Fibroblast of villous mesenchyme (primary cell): ENCODE results near the gene RALGAPA1. TPM values are rescaled to one million over a fixed set of nuclear protein-coding genes. Genes with fewer than 3 reads are reported as not detected.
"Not testable (repeated sequence)": the region's sequence is repeated elsewhere in the genome, so short reads cannot be mapped to it uniquely, and the experiment has no call there.

Source experiments
- DNase-seq: peaks from one replicate; pipeline ENCODE4 v3.0.0-alpha.2; 2010; ENCODE audit warnings: low read depth
- H3K4me3 ChIP-seq: 2 replicates; pipeline ENCODE4 v1.5.1; 2011; ENCODE audit warnings: low read depth, mild to moderate bottlenecking, low read length
- total RNA-seq: library from RNA; depleted of rRNA; stranded (reverse); fragments of >200 nt; gene quantifications from 2 replicates; pipeline ENCODE4 v1.2.3, GENCODE V29; 2012
- TF ChIP-seq, protein P1 (sequence below): IDR thresholded peaks from 2 replicates; pipeline ENCODE4 v1.5.1; 2012; ENCODE audit warnings: low read depth, mild to moderate bottlenecking, low read length; ENCODE audit not compliant: insufficient read depth

RALGAPA1 gene
- total RNA-seq, 1 donor, result 57.9 TPM

DNA sequence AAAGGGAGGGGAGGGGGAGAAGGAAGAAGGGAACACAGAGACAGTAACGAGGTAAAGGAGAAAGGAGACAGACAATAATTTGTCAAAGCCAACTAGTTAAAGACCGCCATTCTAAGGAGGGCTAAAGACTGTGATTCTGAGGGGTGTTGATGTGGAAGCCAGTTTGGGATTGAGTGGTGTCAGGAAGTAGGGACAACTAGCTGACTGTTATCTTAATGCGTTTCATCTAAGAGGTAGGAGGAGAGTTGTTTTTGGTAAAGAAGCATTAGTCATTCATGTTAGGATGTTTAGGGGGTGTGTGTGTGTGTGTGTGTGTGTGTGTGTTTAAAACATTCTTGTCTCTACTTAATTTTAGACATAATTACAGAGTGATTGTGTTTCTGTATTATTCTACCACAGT, 180.1 kb downstream of the RALGAPA1 start:
- TF ChIP-seq, protein P1, sequence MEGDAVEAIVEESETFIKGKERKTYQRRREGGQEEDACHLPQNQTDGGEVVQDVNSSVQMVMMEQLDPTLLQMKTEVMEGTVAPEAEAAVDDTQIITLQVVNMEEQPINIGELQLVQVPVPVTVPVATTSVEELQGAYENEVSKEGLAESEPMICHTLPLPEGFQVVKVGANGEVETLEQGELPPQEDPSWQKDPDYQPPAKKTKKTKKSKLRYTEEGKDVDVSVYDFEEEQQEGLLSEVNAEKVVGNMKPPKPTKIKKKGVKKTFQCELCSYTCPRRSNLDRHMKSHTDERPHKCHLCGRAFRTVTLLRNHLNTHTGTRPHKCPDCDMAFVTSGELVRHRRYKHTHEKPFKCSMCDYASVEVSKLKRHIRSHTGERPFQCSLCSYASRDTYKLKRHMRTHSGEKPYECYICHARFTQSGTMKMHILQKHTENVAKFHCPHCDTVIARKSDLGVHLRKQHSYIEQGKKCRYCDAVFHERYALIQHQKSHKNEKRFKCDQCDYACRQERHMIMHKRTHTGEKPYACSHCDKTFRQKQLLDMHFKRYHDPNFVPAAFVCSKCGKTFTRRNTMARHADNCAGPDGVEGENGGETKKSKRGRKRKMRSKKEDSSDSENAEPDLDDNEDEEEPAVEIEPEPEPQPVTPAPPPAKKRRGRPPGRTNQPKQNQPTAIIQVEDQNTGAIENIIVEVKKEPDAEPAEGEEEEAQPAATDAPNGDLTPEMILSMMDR, result no peak
- no peak overlapping the region for H3K4me3 ChIP-seq
- DNase-seq, result peak; percentile 23

DNA sequence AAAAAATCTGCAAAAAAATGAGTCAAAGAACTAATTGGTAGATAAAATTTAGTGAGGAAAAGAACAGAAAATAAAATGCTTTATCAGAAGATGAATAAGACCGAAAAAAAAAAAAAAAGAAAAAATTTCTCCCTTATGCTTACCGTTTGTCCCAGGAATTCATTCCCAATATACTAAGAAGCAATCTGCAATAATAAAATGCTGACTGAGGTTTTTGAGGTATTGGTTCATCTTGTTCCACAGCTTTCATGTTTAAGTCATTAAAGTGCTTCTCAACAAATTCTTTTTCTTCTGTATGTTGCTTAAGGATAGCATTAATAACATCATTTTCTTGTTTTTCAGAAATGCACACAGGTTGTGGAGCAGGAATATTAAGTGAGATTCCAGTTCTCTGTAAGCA, 182.1 kb downstream of the RALGAPA1 start:
- not testable (repeated sequence) for DNase-seq, H3K4me3 ChIP-seq

DNA sequence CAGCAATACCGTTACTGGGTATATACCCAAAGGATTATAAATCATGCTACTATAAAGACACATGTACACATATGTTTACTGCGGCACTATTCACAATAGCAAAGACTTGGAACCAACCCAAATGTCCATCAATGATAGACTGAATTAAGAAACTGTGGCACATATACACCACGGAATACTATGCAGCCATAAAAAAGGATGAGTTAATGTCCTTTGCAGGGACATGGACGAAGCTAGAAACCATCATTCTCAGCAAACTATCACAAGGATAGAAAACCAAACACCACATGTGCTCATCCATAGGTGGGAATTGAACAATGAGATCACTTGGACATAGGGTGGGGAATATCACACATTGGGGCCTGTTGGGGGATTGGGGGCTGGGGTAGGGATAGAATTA, 187.1 kb downstream of the RALGAPA1 start:
- DNase-seq, result not testable (repeated sequence)

DNA sequence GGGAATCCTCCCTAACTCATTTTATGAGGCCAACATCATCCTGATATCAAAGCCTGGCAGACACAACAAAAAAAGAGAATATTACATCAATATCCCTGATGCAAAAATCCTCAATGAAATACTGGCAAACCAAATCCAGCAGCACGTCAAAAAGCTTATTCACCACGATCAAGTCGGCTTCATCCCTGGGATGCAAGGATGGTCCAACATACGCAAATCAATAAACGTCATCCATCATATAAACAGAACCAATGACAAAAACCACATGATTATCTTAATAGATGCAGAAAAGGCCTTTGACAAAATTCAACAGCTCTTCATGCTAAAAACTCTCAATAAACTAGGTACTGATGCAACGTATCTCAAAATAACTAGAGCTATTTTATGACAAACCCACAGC, 189.1 kb downstream of the RALGAPA1 start:
- DNase-seq, H3K4me3 ChIP-seq: not testable (repeated sequence)

More for the DNA sequence above, 187.1 kb downstream of the RALGAPA1 start:
- not testable (repeated sequence) for H3K4me3 ChIP-seq

DNA sequence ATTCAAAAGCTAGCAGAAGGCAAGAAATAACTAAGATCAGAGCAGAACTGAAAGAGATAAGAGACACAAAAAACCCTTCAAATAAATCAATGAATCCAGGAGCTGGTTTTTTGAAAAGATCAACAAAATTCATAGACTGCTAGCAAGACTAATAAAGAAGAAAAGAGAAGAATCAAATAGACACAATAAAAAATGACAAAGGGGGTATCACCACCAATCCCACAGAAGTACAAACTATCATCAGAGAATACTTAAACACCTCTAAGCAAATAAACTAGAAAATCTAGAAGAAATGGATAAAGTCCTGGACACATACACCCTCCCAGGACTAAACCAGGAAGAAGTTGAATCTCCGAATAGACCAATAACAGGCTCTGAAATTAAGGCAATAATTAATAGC, 189.6 kb downstream of the RALGAPA1 start:
- not testable (repeated sequence) for H3K4me3 ChIP-seq, DNase-seq

DNA sequence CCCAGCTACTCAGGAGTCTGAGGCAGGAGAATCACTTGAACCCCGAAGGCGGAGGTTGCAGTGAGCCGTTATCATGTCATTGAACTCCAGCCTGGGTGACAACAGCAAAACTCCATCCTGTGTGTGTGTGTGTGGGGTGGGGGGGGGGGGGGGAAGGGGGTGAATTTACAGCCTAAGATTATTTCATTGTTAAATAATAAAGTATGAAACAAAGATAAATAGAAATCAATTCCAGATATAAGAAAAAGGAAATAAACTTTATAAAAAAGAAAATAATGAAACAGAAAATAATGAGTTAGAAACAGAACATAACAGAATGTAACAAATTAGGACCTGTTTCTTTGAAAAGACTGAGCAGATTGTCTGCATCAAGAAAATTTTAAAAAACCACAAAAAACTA, 191.6 kb downstream of the RALGAPA1 start:
- no peak for DNase-seq
- H3K4me3 ChIP-seq, result no peak overlapping the region
- TF ChIP-seq, protein P1, result no peak

DNA sequence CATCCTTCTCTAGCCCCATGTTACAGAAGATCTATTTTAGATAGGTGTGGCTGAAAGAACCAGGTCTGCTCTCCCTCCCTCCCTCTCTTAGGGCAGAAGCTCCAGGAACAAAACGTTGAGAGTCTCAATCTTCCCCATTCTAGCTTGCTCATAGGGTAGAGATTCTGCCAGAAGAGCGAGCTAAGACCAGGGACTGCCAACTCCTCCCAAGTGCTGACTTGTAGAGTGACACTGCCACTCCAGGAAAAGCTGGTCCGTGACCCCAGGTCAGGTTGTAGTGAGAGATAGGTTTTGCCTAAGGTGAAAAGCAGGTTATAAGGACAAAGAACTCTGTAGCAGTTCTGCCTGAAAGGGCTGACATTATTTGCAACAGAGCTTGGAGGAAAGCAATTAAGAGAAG, 201.7 kb downstream of the RALGAPA1 start:
- TF ChIP-seq, protein P1, result no peak
- DNase-seq, result no peak

DNA sequence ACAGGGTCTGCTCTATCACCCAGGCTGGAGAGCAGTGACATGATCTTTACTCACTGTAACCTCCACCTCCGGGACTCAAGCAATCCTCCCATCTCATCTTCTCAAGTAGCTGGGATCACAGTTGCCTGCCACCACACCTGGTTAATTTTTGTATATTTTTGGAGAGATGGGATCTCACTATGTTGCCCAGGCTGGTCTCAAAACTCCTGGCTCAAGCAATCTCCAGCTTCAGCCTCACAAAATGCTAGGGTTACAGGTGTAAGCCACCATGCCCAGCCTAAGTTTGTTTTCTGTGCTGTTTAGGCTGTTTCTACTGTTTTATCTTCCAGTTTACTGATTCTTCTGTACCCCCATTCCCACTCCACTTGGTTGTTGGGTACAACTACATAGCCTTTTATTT, 208.8 kb downstream of the RALGAPA1 start:
- DNase-seq, result no peak
- H3K4me3 ChIP-seq, result no peak overlapping the region
- TF ChIP-seq, protein P1, result no peak

More for the DNA sequence above, 201.7 kb downstream of the RALGAPA1 start:
- no peak overlapping the region for H3K4me3 ChIP-seq

DNA sequence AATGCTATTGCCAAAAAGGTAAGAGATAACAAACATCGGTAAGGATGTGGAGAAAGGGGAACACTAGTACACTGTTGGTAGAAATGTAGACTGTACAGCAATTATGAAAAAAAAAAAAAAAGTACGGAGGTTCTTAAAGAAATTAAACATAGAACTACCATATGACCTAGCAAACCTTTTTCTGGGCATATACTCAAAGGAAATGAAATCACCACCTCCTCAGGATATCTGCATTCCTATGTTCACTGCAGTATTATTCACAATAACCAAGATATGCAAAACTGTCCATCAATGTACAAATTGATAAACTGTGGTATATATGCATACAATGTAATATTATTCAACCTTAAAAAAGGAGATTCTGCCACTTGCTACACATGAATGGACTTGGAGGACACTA, 214.5 kb downstream of the RALGAPA1 start:
- H3K4me3 ChIP-seq, result no peak overlapping the region
- TF ChIP-seq, protein P1, result no peak
- DNase-seq, result no peak

DNA sequence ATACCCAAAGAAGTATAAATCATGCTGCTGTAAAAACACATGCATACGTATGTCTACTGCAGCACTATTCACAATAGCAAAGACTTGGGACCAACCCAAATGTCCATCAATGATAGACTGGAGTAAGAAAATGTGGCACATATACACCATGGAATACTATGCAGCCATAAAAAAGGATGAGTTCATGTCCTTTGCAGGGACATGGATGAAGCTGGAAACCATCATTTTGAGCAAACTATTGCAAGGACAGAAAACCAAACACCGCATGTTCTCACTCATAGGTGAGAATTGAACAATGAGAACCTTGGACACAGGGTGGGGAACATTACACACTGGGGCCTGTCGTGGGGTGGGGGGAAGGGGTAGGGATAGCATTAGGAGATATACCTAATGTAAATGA, 221.7 kb downstream of the RALGAPA1 start:
- H3K4me3 ChIP-seq, DNase-seq: not testable (repeated sequence)
